DOHH2 (cell line): ENCODE data around the gene TMOD2.

Experiments
- H3F3A ChIP-seq: fragments of 200-600 bp; sonication (generic), shearing (Covaris generic); 2 replicates; pipeline ENCODE4 v1.6.0; 2016; ENCODE audit warnings: antibody characterized with exemption, mild to moderate bottlenecking; ENCODE audit not compliant: control insufficient read depth, insufficient read depth
- H3K27ac ChIP-seq: fragments of 200-600 bp; sonication (generic); 2 replicates; pipeline ENCODE4 v1.5.1; 2014; ENCODE audit warnings: low read depth, mild to moderate bottlenecking, low read length, moderate library complexity
- H3K27me3 ChIP-seq: fragments of 200-600 bp; sonication (generic); 2 replicates; pipeline ENCODE4 v1.6.1; 2014; ENCODE audit warnings: mild to moderate bottlenecking, low read length, mixed read lengths; ENCODE audit not compliant: control insufficient read depth
- H3K36me3 ChIP-seq: fragments of 200-600 bp; sonication (generic); 2 replicates; pipeline ENCODE4 v1.6.1; 2014; ENCODE audit warnings: mild to moderate bottlenecking, low read length, moderate library complexity, mixed read lengths; ENCODE audit not compliant: control insufficient read depth
- H3K4me1 ChIP-seq: fragments of 200-600 bp; sonication (generic); 2 replicates; pipeline ENCODE4 v1.6.1; 2014; ENCODE audit warnings: mild to moderate bottlenecking, low read length, mixed read lengths; ENCODE audit not compliant: control insufficient read depth
- H3K4me2 ChIP-seq: fragments of 200-600 bp; sonication (generic); 2 replicates; pipeline ENCODE4 v1.6.0; 2014; ENCODE audit warnings: mild to moderate bottlenecking, low read length, moderate library complexity
- H3K4me3 ChIP-seq: fragments of 200-600 bp; sonication (generic); 2 replicates; pipeline ENCODE4 v1.5.1; 2014; ENCODE audit warnings: mild to moderate bottlenecking, low read length, mixed read lengths
- H3K79me2 ChIP-seq: fragments of 200-600 bp; sonication (generic); 2 replicates; pipeline ENCODE4 v1.6.1; 2014; ENCODE audit warnings: mild to moderate bottlenecking, low read length, mixed read lengths; ENCODE audit not compliant: control insufficient read depth
- H3K9me2 ChIP-seq: fragments of 200-600 bp; sonication (generic); replicated peaks from 2 replicates; pipeline ENCODE4 v1.6.1; 2014; ENCODE audit warnings: mild to moderate bottlenecking, low read length, mixed read lengths; ENCODE audit not compliant: control insufficient read depth
- H3K9me3 ChIP-seq: fragments of 200-600 bp; sonication (generic); 2 replicates; pipeline ENCODE4 v1.6.1; 2014; ENCODE audit warnings: antibody characterized with exemption, low read length, mixed read lengths; ENCODE audit not compliant: control insufficient read depth, insufficient read depth
- H4K20me1 ChIP-seq: fragments of 200-600 bp; sonication (generic); 2 replicates; pipeline ENCODE4 v1.6.0; 2014; ENCODE audit warnings: low read depth, mild to moderate bottlenecking, antibody characterized with exemption, low read length, moderate library complexity; ENCODE audit not compliant: control insufficient read depth, insufficient read depth
- CTCF ChIP-seq: fragments of 200-600 bp; sonication (generic); IDR thresholded peaks from one replicate; pipeline ENCODE4 v1.5.1; 2014; ENCODE audit warnings: antibody characterized with exemption, mild to moderate bottlenecking, low read depth, low read length; ENCODE audit not compliant: poor library complexity, severe bottlenecking
- EZH2phosphoT487 ChIP-seq: fragments of 200-600 bp; sonication (generic); IDR thresholded peaks from 2 replicates; pipeline ENCODE4 v1.6.1; 2017; ENCODE audit warnings: borderline replicate concordance, mild to moderate bottlenecking, antibody characterized with exemption, low read length, moderate library complexity, mixed read lengths

The TMOD2 gene

GRCh38 chr15:51706926-51707608 lies 44.3 kb upstream of the TMOD2 start:
- H3K4me2 ChIP-seq = no peak overlapping the region
- no peaks in the 10 kb centered on the region for H3K9me2 ChIP-seq
- H3K27me3 ChIP-seq = 0 out of 2 replicates have a peak, but pooled peaks cover 4% of the 10 kb centered on the region
- no peaks in the 10 kb centered on the region for H3K79me2 ChIP-seq
- no peaks in the 10 kb centered on the region for H3F3A ChIP-seq
- H3K4me1 ChIP-seq = no peaks in the 10 kb centered on the region
- no peaks in the 10 kb centered on the region for H3K36me3 ChIP-seq
- TF ChIP-seq CTCF (no peak), EZH2phosphoT487 (no peak)
- no peak overlapping the region for H3K4me3 ChIP-seq
- H4K20me1 ChIP-seq = no peaks in the 10 kb centered on the region
- H3K9me3 ChIP-seq = no peaks in the 10 kb centered on the region
- H3K27ac ChIP-seq = no peak overlapping the region

- H3K27ac ChIP-seq = no peak overlapping the region
- no peaks in the 10 kb centered on the region for H4K20me1 ChIP-seq
- no peaks in the 10 kb centered on the region for H3K4me1 ChIP-seq
- no peaks in the 10 kb centered on the region for H3K36me3 ChIP-seq
- H3K79me2 ChIP-seq = no peaks in the 10 kb centered on the region
- no peaks in the 10 kb centered on the region for H3K9me3 ChIP-seq
- H3F3A ChIP-seq = no peaks in the 10 kb centered on the region
- TF ChIP-seq EZH2phosphoT487 (no peak), CTCF (no peak)
- H3K9me2 ChIP-seq = no peaks in the 10 kb centered on the region
- no peak overlapping the region for H3K4me2 ChIP-seq
- H3K27me3 ChIP-seq = 0 out of 2 replicates have a peak, but pooled peaks cover under 1% of the 10 kb centered on the region
- no peak overlapping the region for H3K4me3 ChIP-seq
Measured at GRCh38 chr15:51708013-51708412, 43.4 kb upstream of the TMOD2 start.

- H3K4me1 ChIP-seq = no peaks in the 10 kb centered on the region
- H3K27me3 ChIP-seq = no peaks in the 10 kb centered on the region
- no peaks in the 10 kb centered on the region for H3K79me2 ChIP-seq
- H4K20me1 ChIP-seq = no peaks in the 10 kb centered on the region
- H3F3A ChIP-seq = no peaks in the 10 kb centered on the region
- H3K9me3 ChIP-seq = no peaks in the 10 kb centered on the region
- H3K4me2 ChIP-seq = no peak overlapping the region
- no peaks in the 10 kb centered on the region for H3K9me2 ChIP-seq
- TF ChIP-seq CTCF = no peak
- TF ChIP-seq EZH2phosphoT487 = no peak
- no peaks in the 10 kb centered on the region for H3K36me3 ChIP-seq
- H3K27ac ChIP-seq = no peak overlapping the region
- H3K4me3 ChIP-seq = no peak overlapping the region
Measured at GRCh38 chr15:51709031-51709430, 42.4 kb upstream of the TMOD2 start.
